HUES64 (cell line): ENCODE measurements around the gene KRTAP2-2.
"Not testable (repeated sequence)": the region's sequence is repeated elsewhere in the genome, so short reads cannot be mapped to it uniquely, and the experiment has no call there.

Experiments used
- H3K27ac ChIP-seq: 2 replicates; pipeline ENCODE4 v1.7.0; 2013; ENCODE audit warnings: low read depth, low read length, inconsistent platforms
- H3K27me3 ChIP-seq: 2 replicates; pipeline ENCODE4 v1.6.1; 2013; ENCODE audit warnings: mild to moderate bottlenecking, low read length; ENCODE audit not compliant: insufficient read depth
- H3K36me3 ChIP-seq: 2 replicates; pipeline ENCODE4 v1.6.1; 2013; ENCODE audit warnings: mild to moderate bottlenecking, low read length; ENCODE audit not compliant: insufficient read depth
- H3K4me1 ChIP-seq: 2 replicates; pipeline ENCODE4 v1.6.1; 2013; ENCODE audit warnings: mild to moderate bottlenecking, low read length, moderate library complexity; ENCODE audit not compliant: insufficient read depth
- H3K4me3 ChIP-seq: 2 replicates; pipeline ENCODE4 v1.5.1; 2013; ENCODE audit warnings: mild to moderate bottlenecking, low read length, moderate library complexity
- H3K9ac ChIP-seq: 2 replicates; pipeline ENCODE4 v1.6.1; 2013; ENCODE audit warnings: mild to moderate bottlenecking, low read depth, low read length
- H3K9me3 ChIP-seq: 2 replicates; pipeline ENCODE4 v1.6.1; 2013; ENCODE audit warnings: low read depth, low read length; ENCODE audit not compliant: insufficient read depth
- WGBS: fragments of 150-250, 120-280 bp; methylation state at CpG from one replicate; pipeline ENCODE4 v1.1.7; 2013; ENCODE audit warnings: missing lambda C conversion rate; 5-methylcytosine and 5-hydroxymethylcytosine counted together

KRTAP2-2 gene

GRCh38 chr17:41042953-41043352 is 12.1 kb downstream of the KRTAP2-2 start:
- WGBS = 100% methylated on average over 1 of the region's 1 CpG
- Histone ChIP-seq H3K27me3 (no peaks in the 10 kb centered on the region), H3K36me3 (no peaks in the 10 kb centered on the region), H3K4me3 (no peak overlapping the region), H3K27ac (no peak overlapping the region), H3K4me1 (peaks cover 16% of the 10 kb centered on the region), H3K9me3 (no peaks in the 10 kb centered on the region), H3K9ac (no peak overlapping the region)

- 92% methylated on average over 11 of the region's 14 CpGs for WGBS
- not testable (repeated sequence) for H3K9me3 ChIP-seq, H3K4me3 ChIP-seq, H3K27me3 ChIP-seq, H3K9ac ChIP-seq, H3K27ac ChIP-seq, H3K36me3 ChIP-seq
- peaks cover 23% of the 10 kb centered on the region for H3K4me1 ChIP-seq
Observed at GRCh38 chr17:41040783-41041571, 14.1 kb downstream of the KRTAP2-2 start, which contains the start of gene KRTAP1-1. KRTAP1-1 (minus strand) TSS chr17:41041450; CDS start chr17:41041397, 53 bp downstream.

GRCh38 chr17:41037853-41038350 is 17.1 kb downstream of the KRTAP2-2 start:
- H3K4me3 ChIP-seq = no peak overlapping the region
- no peaks in the 10 kb centered on the region for H3K9me3 ChIP-seq
- WGBS = 58% methylated on average over 2 of the region's 2 CpGs
- H3K27me3 ChIP-seq = no peaks in the 10 kb centered on the region
- H3K4me1 ChIP-seq = peaks cover 23% of the 10 kb centered on the region
- H3K36me3 ChIP-seq = no peaks in the 10 kb centered on the region
- no peak overlapping the region for H3K9ac ChIP-seq
- H3K27ac ChIP-seq = no peak overlapping the region

GRCh38 chr17:41034346-41034935 is 20.6 kb downstream of the KRTAP2-2 start, which contains the start of gene KRTAP1-3:
KRTAP1-3 (minus strand) TSS chr17:41034874; CDS start chr17:41034821, 53 bp downstream.
- 94% methylated on average over 9 of the region's 10 CpGs for WGBS
- not testable (repeated sequence) for H3K27ac ChIP-seq, H3K9ac ChIP-seq, H3K36me3 ChIP-seq, H3K27me3 ChIP-seq, H3K9me3 ChIP-seq, H3K4me3 ChIP-seq
- H3K4me1 ChIP-seq = peaks cover 22% of the 10 kb centered on the region

GRCh38 chr17:41029633-41030245 is 25.3 kb downstream of the KRTAP2-2 start, which contains the start of gene KRTAP1-4:
KRTAP1-4 (minus strand) TSS chr17:41030195; CDS start chr17:41030078, 117 bp downstream.
- Histone ChIP-seq H3K36me3 (no peaks in the 10 kb centered on the region), H3K27ac (no peak within 1 kb of the TSS), H3K9ac (no peak within 1 kb of the TSS), H3K4me3 (no peak within 1 kb of the TSS), H3K9me3 (no peaks in the 10 kb centered on the region), H3K27me3 (no peaks in the 10 kb centered on the region), H3K4me1 (no peaks in the 10 kb centered on the region)
- WGBS = 93% methylated on average over 12 of the region's 12 CpGs

GRCh38 chr17:41026715-41027471 is 28.1 kb downstream of the KRTAP2-2 start, which contains the start of gene KRTAP1-5:
KRTAP1-5 (minus strand) TSS chr17:41027208; CDS start chr17:41027155, 53 bp downstream.
- H3K27ac ChIP-seq = no peak within 1 kb of the TSS
- H3K36me3 ChIP-seq = no peaks in the 10 kb centered on the region
- H3K27me3 ChIP-seq = no peaks in the 10 kb centered on the region
- H3K9ac ChIP-seq = no peak within 1 kb of the TSS
- no peaks in the 10 kb centered on the region for H3K4me1 ChIP-seq
- H3K4me3 ChIP-seq = no peak within 1 kb of the TSS
- 89% methylated on average over 9 of the region's 9 CpGs for WGBS
- H3K9me3 ChIP-seq = no peaks in the 10 kb centered on the region

GRCh38 chr17:41024697-41025096 is 30.3 kb downstream of the KRTAP2-2 start:
- Histone ChIP-seq H3K9me3 (no peaks in the 10 kb centered on the region), H3K4me1 (no peaks in the 10 kb centered on the region), H3K9ac (no peak overlapping the region), H3K27ac (no peak overlapping the region), H3K27me3 (no peaks in the 10 kb centered on the region), H3K36me3 (no peaks in the 10 kb centered on the region), H3K4me3 (no peak overlapping the region)
- 98% methylated on average over 3 of the region's 3 CpGs for WGBS

- Histone ChIP-seq H3K9me3 (no peaks in the 10 kb centered on the region), H3K9ac (no peak overlapping the region), H3K4me3 (no peak overlapping the region), H3K36me3 (no peaks in the 10 kb centered on the region), H3K4me1 (no peaks in the 10 kb centered on the region), H3K27ac (no peak overlapping the region), H3K27me3 (no peaks in the 10 kb centered on the region)
Observed at GRCh38 chr17:41020336-41020735, 34.7 kb downstream of the KRTAP2-2 start.

GRCh38 chr17:41019415-41019814 is 35.6 kb downstream of the KRTAP2-2 start:
- H3K27ac ChIP-seq = no peak overlapping the region
- no peak overlapping the region for H3K9ac ChIP-seq
- no peaks in the 10 kb centered on the region for H3K4me1 ChIP-seq
- H3K27me3 ChIP-seq = no peaks in the 10 kb centered on the region
- no peaks in the 10 kb centered on the region for H3K9me3 ChIP-seq
- H3K36me3 ChIP-seq = no peaks in the 10 kb centered on the region
- no peak overlapping the region for H3K4me3 ChIP-seq
- 96% methylated on average over 3 of the region's 3 CpGs for WGBS

- Histone ChIP-seq H3K36me3 (no peaks in the 10 kb centered on the region), H3K4me1 (no peaks in the 10 kb centered on the region), H3K9me3 (no peaks in the 10 kb centered on the region), H3K9ac (no peak overlapping the region), H3K27ac (no peak overlapping the region), H3K27me3 (no peaks in the 10 kb centered on the region), H3K4me3 (no peak overlapping the region)
- WGBS = 94% methylated on average over 3 of the region's 3 CpGs
Observed at GRCh38 chr17:41018541-41018940, 36.5 kb downstream of the KRTAP2-2 start.
